ENCODE results near the gene AGO3. TPM values are rescaled to one million over a fixed set of nuclear protein-coding genes. Genes with fewer than 3 reads are reported as not detected.
A peak's percentile ranks its signal among the peaks of the same experiment; 100 is the strongest.

AGO3 gene
- total and polyA plus RNA-seq, 7 donors: 0.60 to 27.4 (median 18.5) TPM

- Histone ChIP-seq H3K9me3 (no peaks in the 10 kb centered on the region), H3K4me3 (no peak overlapping the region), H3K36me3 (no peaks in the 10 kb centered on the region), H3K4me1 (peaks cover 0 to 39% (median 23%) of the 10 kb centered on the region in 4 donors), H3K27me3 (no peaks in the 10 kb centered on the region), H3K27ac (peak overlapping the region in 2 of 4 donors; percentile 72 to 86)
- no peak for DNase-seq
- intact Hi-C loops (cut with DNase I): no loop called here
- WGBS, 2 donors: 87 to 92% methylated on average over 5 of the region's 5 CpGs
- TF ChIP-seq POLR2A (IDR thresholded peaks at IDR 0.05) (no peak), POLR2AphosphoS5 (IDR thresholded peaks at IDR 0.05) (no peak), CTCF (IDR thresholded peaks at IDR 0.05) (no peak), EP300 (IDR thresholded peaks at IDR 0.05) (no peak)
Measured at GRCh38 chr1:36116901-36117300, 186.0 kb downstream of the AGO3 start.

GRCh38 chr1:36118447-36119204, 187.7 kb downstream of the AGO3 start:
- 76 to 79% methylated on average over 10 of the region's 10 CpGs for WGBS, 2 donors
- H3K27ac ChIP-seq: peak overlapping the region in 2 of 4 donors; percentile 48 to 72
- no peak for TF ChIP-seq POLR2A (IDR thresholded peaks at IDR 0.05)
- TF ChIP-seq POLR2AphosphoS5 (IDR thresholded peaks at IDR 0.05): no peak
- no peak for TF ChIP-seq CTCF (IDR thresholded peaks at IDR 0.05)
- TF ChIP-seq EP300 (IDR thresholded peaks at IDR 0.05): no peak
- no peak for DNase-seq
- no peaks in the 10 kb centered on the region for H3K36me3 ChIP-seq
- H3K9me3 ChIP-seq: no peaks in the 10 kb centered on the region
- no peaks in the 10 kb centered on the region for H3K27me3 ChIP-seq
- H3K4me1 ChIP-seq: peaks cover 0 to 40% (median 23%) of the 10 kb centered on the region in 4 donors
- intact Hi-C loops (cut with DNase I): no loop called here
- H3K4me3 ChIP-seq: no peak overlapping the region

- Histone ChIP-seq H3K36me3 (no peaks in the 10 kb centered on the region), H3K4me3 (no peak overlapping the region), H3K27ac (peak overlapping the region in 2 of 4 donors; percentile 48 to 72), H3K27me3 (no peaks in the 10 kb centered on the region), H3K9me3 (no peaks in the 10 kb centered on the region), H3K4me1 (peaks cover 0 to 48% (median 27%) of the 10 kb centered on the region in 4 donors)
- 65 to 68% methylated on average over 9 of the region's 9 CpGs for WGBS, 2 donors
- intact Hi-C loops (cut with DNase I): no loop called here
- TF ChIP-seq POLR2AphosphoS5 (IDR thresholded peaks at IDR 0.05): no peak
- DNase-seq: no peak
Measured at GRCh38 chr1:36119456-36119855, 188.6 kb downstream of the AGO3 start.

Other genes starting within 250 kb of the AGO3 start
- 10 to 100 TPM; 21.6 to 32.5 (median 27.6) TPM for gene C1orf216, start 212.2 kb upstream of the AGO3 start, total RNA-seq
- gene C1orf216, start 212.2 kb upstream of the AGO3 start, polyA plus RNA-seq: 1 to 10 TPM; 2.1 to 6.4 (median 3.6) TPM
- under 1 TPM in 3 of 4 donors, not detected in 1; under 0.01 to 0.41 (median 0.16) TPM for gene CLSPN, start 161.1 kb upstream of the AGO3 start, total RNA-seq
- 1 to 10 TPM in 2 of 3 donors, not detected in 1; 1.6 to 5.3 TPM for gene CLSPN, start 161.1 kb upstream of the AGO3 start, polyA plus RNA-seq
- gene AGO4, start 123.1 kb upstream of the AGO3 start, total RNA-seq: 10 to 100 TPM; 16.8 to 29.9 (median 20.6) TPM
- 1 to 10 TPM; 3.5 to 6.4 (median 4.8) TPM for gene AGO4, start 123.1 kb upstream of the AGO3 start, polyA plus RNA-seq
- gene AGO1, start 47.9 kb upstream of the AGO3 start, total RNA-seq: 10 to 100 TPM; 17.1 to 26.3 (median 19.6) TPM
- gene AGO1, start 47.9 kb upstream of the AGO3 start, polyA plus RNA-seq: 1 to 10 TPM; 3.0 to 8.9 (median 3.9) TPM
- under 1 TPM in 1 of 4 donors, not detected in 3; 0.33 TPM for gene TEKT2, start 153.0 kb downstream of the AGO3 start, total RNA-seq
- gene TEKT2, start 153.0 kb downstream of the AGO3 start, polyA plus RNA-seq: under 1 TPM in 1 of 3 donors, not detected in 2; 0.19 TPM
- 10 to 100 TPM; 24.3 to 49.6 (median 37.0) TPM for gene ADPRS, start 157.8 kb downstream of the AGO3 start, total RNA-seq
- gene ADPRS, start 157.8 kb downstream of the AGO3 start, polyA plus RNA-seq: 10 to 100 TPM; 21.6 to 30.0 (median 29.6) TPM
- gene COL8A2, start 194.1 kb downstream of the AGO3 start, total RNA-seq: 10 to 100 TPM in 1 of 4 donors, 1 to 10 TPM in 3; 1.8 to 13.0 (median 4.3) TPM
- gene COL8A2, start 194.1 kb downstream of the AGO3 start, polyA plus RNA-seq: 1 to 10 TPM in 2 of 3 donors, under 1 TPM in 1; 0.60 to 3.2 (median 2.4) TPM
- gene TRAPPC3, start 218.4 kb downstream of the AGO3 start, total RNA-seq: 100 to 1,000 TPM; 108 to 177 (median 129) TPM
- 100 to 1,000 TPM in 1 of 3 donors, 10 to 100 TPM in 2; 75.1 to 102 (median 80.9) TPM for gene TRAPPC3, start 218.4 kb downstream of the AGO3 start, polyA plus RNA-seq
- gene MAP7D1, start 225.1 kb downstream of the AGO3 start, total RNA-seq: 100 to 1,000 TPM; 104 to 226 (median 129) TPM
- 10 to 100 TPM; 31.8 to 60.9 (median 57.1) TPM for gene MAP7D1, start 225.1 kb downstream of the AGO3 start, polyA plus RNA-seq